Ascending aorta (tissue), 2 donors: ENCODE measurements around the gene UBE2M. TPM values are rescaled to one million over a fixed set of nuclear protein-coding genes. Genes with fewer than 3 reads are reported as not detected.

ENCODE experiments used
- DNase-seq, 2 donors: peaks; one replicate each; pipeline ENCODE4 v3.0.0-alpha.2; 2019; ENCODE audit warnings: low spot score in 2 of 2
- H3K27ac ChIP-seq, 2 donors: fragments of 200-600 bp; sonication (generic); one replicate each; pipeline ENCODE4 v1.5.1; 2016 to 2017; ENCODE audit warnings: mild to moderate bottlenecking in 1 of 2
- H3K27me3 ChIP-seq: fragments of 200-600 bp; sonication (generic); one replicate; pipeline ENCODE4 v1.5.1; 2017
- H3K36me3 ChIP-seq, 2 donors: fragments of 200-600 bp; sonication (generic); one replicate each; pipeline ENCODE4 v1.5.1; 2016
- H3K4me1 ChIP-seq, 2 donors: fragments of 200-600 bp; sonication (generic); one replicate each; pipeline ENCODE4 v1.5.1; 2016 to 2017; ENCODE audit warnings: mild to moderate bottlenecking in 1 of 2
- H3K4me3 ChIP-seq, 2 donors: fragments of 200-600 bp; sonication (generic); one replicate each; pipeline ENCODE4 v1.5.1; 2016 to 2017; ENCODE audit warnings: mild to moderate bottlenecking in 1 of 2
- H3K9me3 ChIP-seq, 2 donors: fragments of 200-600 bp; sonication (generic); one replicate each; pipeline ENCODE4 v1.5.1; 2016
- CTCF ChIP-seq, 3 experiments: fragments of 200-600 bp in 2 of 3; fragments of 450-650 bp in 1 of 3; sonication (generic) in 2 of 3; IDR thresholded peaks; one replicate each; pipeline ENCODE4 v1.5.1; 2016 to 2019; ENCODE audit warnings: antibody characterized with exemption in 3 of 3, mild to moderate bottlenecking in 1 of 3, moderate library complexity in 1 of 3
- intact Hi-C: fragments of 100-400 bp; cut with DNase I; formaldehyde crosslinking; loops from one replicate; pipeline ENCODE4 v1.15.1; 2023
- total RNA-seq: library from RNA; depleted of rRNA; stranded (reverse); fragments of >200 nt; gene quantifications from one replicate; pipeline ENCODE4 v1.1.0, GENCODE V29; 2016

The UBE2M gene
- total RNA-seq, 1 donor from 2014 or later: 14.8 TPM

DNA sequence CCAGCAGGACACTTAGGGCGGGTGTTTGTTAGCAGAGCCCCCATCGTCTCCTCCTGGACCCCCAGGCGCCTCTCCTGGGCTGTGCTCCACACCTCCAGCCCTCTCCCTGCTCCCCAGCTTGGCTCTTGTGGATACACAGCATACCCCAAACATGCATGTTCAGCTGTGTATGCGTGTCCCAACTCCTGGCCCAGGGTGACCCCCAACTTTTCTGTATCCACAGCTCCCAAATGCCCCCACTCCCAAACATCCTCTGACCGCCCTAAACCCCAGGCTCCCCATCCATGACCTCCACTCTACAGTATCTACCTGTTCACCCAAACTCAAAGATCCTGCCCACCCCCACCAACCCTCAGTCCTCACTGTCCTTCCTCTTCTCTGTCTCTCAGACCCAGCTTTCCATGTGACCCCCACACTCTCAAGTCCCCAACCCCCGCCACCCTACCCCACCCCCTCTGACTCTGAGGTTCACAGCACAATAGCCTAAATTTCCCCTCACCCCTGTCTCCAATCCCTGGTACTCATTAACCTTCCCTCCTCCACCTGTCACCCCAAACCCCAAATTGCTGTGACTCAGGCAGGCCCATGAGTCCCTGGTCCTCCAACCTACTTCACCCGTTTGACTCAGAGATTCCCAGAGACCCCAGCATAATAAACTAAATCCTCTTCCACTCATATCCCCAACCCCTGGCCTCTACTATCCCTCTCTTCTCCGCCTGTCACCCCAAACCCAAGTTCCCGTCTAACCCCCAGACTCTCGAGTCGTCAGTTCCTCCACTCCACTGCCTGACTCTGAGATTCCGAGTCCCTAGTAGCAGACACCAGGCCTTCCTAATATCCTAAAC, 968 bp downstream of the UBE2M start:
- Histone ChIP-seq H3K27ac (peak overlapping the region; percentile 98 to 99), H3K9me3 (no peaks in the 10 kb centered on the region), H3K27me3 (no peaks in the 10 kb centered on the region), H3K4me1 (peaks cover 22 to 47% of the 10 kb centered on the region in 2 donors), H3K36me3 (peaks cover 18 to 26% of the 10 kb centered on the region in 2 donors), H3K4me3 (peak overlapping the region; percentile 67 to 75)
- TF ChIP-seq CTCF (IDR thresholded peaks at IDR 0.05): no peak
- no peak for DNase-seq
- intact Hi-C loops: no loop called here

DNA sequence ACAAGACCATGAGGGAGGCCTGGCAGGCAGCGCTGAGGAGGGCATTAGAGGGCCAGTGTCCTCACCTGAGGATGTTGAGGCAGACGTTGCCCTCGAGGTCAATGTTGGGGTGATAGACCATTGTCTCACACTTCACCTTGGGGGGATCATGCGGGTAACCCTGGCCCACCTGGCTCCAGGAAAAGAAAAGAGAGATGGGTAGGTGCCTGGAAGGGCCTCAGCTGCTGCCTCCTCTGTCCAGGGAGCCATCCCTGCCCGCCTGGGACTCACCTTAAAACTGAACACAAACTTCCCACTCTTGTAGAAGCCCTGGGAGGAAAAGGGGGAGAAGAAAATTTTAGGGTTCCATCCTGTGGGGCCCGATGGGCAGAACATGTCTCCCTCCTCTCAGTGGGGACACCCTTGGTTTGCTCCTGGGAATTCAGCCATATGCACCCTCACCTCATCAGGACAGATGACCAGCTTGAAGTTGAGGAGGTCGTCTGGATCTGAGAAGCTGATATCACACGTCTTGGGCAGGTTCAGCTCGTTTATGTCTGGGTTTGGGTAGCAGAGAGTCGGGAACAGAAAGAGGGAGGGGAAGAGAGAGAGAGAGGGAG, 1.7 kb downstream of the UBE2M start:
- no peak for DNase-seq

GRCh38 chr19:58555920-58556621, 2.3 kb downstream of the UBE2M start:
- Histone ChIP-seq H3K27ac (peak overlapping the region; percentile 92 to 99), H3K4me1 (peaks cover 22 to 37% of the 10 kb centered on the region in 2 donors)

More for the DNA sequence above, 1.7 kb downstream of the UBE2M start:
- no peaks in the 10 kb centered on the region for H3K9me3 ChIP-seq
- intact Hi-C loops: no loop called here
- peaks cover 25 to 33% of the 10 kb centered on the region in 2 donors for H3K36me3 ChIP-seq
- peaks cover 22 to 40% of the 10 kb centered on the region in 2 donors for H3K4me1 ChIP-seq
- H3K27ac ChIP-seq: peak overlapping the region; percentile 98 to 99
- no peaks in the 10 kb centered on the region for H3K27me3 ChIP-seq
- no peak for TF ChIP-seq CTCF (IDR thresholded peaks at IDR 0.05)
- H3K4me3 ChIP-seq: peak overlapping the region; percentile 67 to 75

GRCh38 chr19:58555369-58555885, 3.0 kb downstream of the UBE2M start:
- no peak for TF ChIP-seq CTCF (IDR thresholded peaks at IDR 0.05)
- no peak for DNase-seq
- intact Hi-C loops: loop anchor here (1.0 to 2.0 kb wide), 2 partner anchors 37 to 115 kb away; partner anchors contain the start of genes ZBTB45 and ZNF132
- peaks cover 37 to 46% of the 10 kb centered on the region in 2 donors for H3K36me3 ChIP-seq
- peak overlapping the region; percentile 92 to 99 for H3K27ac ChIP-seq
- peak overlapping the region; percentile 72 to 80 for H3K4me3 ChIP-seq
- no peaks in the 10 kb centered on the region for H3K9me3 ChIP-seq
- peaks cover 22 to 37% of the 10 kb centered on the region in 2 donors for H3K4me1 ChIP-seq
- no peaks in the 10 kb centered on the region for H3K27me3 ChIP-seq

More at GRCh38 chr19:58555920-58556621, 2.3 kb downstream of the UBE2M start:
- H3K27me3 ChIP-seq: no peaks in the 10 kb centered on the region
- H3K36me3 ChIP-seq: peaks cover 31 to 39% of the 10 kb centered on the region in 2 donors
- peak in 1 of 2 donors; percentile 61 for DNase-seq
- no peak for TF ChIP-seq CTCF (IDR thresholded peaks at IDR 0.05)
- H3K9me3 ChIP-seq: no peaks in the 10 kb centered on the region
- intact Hi-C loops: loop anchor here (1.0 to 2.0 kb wide), 2 partner anchors 37 to 116 kb away; partner anchors contain the start of genes ZBTB45 and ZNF132
- peak overlapping the region in 1 of 2 donors; percentile 80 for H3K4me3 ChIP-seq
